Measurements from ENCODE around the gene C2orf92.
"Not testable (repeated sequence)": the region's sequence is repeated elsewhere in the genome, so short reads cannot be mapped to it uniquely, and the experiment has no call there.

C2orf92 gene

DNA sequence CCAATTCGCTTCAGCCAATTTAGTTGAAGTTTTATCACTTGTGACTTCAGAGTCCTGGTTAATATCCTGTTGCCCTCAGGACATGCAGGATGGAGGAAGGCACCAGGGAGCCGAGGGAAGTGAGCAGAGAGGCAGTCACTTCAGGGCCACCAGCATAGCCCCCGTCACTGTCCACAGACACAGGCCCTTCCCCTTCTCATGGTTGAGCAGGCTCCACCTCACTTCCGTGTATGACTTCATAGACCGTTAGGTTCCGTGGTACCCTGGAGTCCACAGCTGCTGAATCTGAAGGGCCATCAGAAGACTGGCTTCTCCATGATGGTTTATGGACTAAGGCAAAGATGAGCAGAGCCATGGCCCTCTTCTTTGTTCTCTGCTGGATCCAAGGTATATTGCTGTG, at the start of gene C2orf92:
TSS of gene C2orf92 (plus strand) at position 266 of the 400 bp plus-strand sequence. CDS start at position 342, 76 bp downstream.
- in situ Hi-C loops (cut with MboI; ENCODE audit: low sequenced_read_pairs): no loop called here

DNA sequence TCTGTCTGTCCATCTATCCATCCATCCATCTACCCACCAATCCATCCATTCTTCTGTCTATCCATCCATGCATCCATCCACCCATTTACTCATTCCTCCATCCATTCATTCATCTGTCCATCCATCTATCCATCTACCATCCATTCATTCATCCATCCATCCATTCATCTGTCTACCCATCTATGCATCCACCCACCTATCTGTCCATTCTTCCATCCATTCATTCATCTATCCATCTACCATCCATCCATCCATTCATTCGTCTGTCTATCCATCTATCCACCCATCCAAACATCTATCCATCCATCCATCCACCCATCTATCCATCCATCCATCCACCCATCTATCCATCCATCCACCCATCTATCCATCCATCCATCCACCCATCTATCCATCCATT, 49.0 kb upstream of the C2orf92 start:
- in situ Hi-C loops (cut with MboI; ENCODE audit: low sequenced_read_pairs): not testable (repeated sequence)

DNA sequence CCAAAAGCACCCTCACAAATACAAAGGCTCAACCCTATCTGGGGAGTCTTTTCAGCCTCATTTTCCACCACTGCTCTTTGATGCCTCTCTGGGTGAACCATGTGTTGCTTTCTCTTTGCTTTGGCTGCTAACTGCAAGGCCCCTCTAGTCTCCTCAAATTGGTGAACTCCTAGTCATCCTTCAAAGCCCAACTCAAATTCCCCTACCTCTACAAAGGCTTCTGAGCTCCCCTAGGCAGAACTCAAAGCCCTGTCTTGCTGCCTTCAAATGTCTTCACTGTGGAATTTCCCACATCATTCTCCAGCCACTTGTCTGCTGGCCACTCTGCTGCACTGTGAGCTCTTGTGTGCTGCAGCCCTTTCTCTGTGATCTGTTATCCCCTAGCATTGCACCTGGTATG, 46.5 kb upstream of the C2orf92 start:
- in situ Hi-C loops (cut with MboI; ENCODE audit: low sequenced_read_pairs): not testable (repeated sequence)

- in situ Hi-C loops (cut with MboI; ENCODE audit: low sequenced_read_pairs): not testable (repeated sequence)
These were observed 44.0 kb upstream of the C2orf92 start for GRCh38 chr2:97625354-97626048.

GRCh38 chr2:97626049-97626430, 43.5 kb upstream of the C2orf92 start:
- in situ Hi-C loops (cut with MboI; ENCODE audit: low sequenced_read_pairs): not testable (repeated sequence)

GRCh38 chr2:97644023-97644717, 25.3 kb upstream of the C2orf92 start:
- in situ Hi-C loops (cut with MboI; ENCODE audit: low sequenced_read_pairs): no loop called here

GRCh38 chr2:97645112-97645694, 24.3 kb upstream of the C2orf92 start:
- in situ Hi-C loops (cut with MboI; ENCODE audit: low sequenced_read_pairs): no loop called here

- in situ Hi-C loops (cut with MboI; ENCODE audit: low sequenced_read_pairs): no loop called here
These were observed 23.6 kb upstream of the C2orf92 start, which contains the start of gene COX5B for GRCh38 chr2:97645695-97646629. COX5B (plus strand) TSS chr2:97646062; CDS start chr2:97646087, 25 bp downstream.

DNA sequence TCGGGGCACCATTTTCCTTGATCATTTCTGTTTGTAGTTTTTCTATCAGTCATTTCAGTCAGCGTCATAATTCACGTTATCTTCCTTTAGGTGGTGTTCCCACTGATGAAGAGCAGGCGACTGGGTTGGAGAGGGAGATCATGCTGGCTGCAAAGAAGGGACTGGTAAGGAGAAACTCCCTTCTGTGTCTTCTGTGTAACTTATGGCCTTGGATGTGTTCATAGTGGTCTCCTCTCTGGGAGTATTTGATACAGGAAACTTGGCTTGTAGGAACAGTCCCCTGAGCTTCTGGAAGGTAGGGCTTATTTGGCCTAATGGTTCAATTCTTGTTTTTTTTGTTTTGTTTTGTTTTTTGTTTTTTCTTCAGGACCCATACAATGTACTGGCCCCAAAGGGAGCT, 22.5 kb upstream of the C2orf92 start:
- in situ Hi-C loops (cut with MboI; ENCODE audit: low sequenced_read_pairs): no loop called here

DNA sequence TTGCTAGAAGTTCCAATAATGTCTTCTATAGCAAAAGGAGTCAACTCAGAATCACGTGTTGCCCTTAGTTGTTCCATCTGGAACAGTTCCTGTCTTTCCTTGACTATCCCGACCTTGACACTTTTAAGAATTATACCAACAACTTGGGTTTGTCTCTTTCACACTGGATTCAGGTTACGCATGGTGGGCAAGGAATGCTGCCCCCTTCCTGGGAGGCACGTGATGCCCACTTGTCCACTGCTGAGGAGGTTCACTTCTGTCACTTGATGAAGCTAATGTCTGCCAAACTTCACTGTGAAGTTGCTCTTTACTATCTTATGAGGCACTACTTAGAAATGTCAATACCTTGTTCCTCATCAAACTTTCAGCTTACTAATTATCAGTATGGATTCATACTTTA, 18.4 kb upstream of the C2orf92 start:
- in situ Hi-C loops (cut with MboI; ENCODE audit: low sequenced_read_pairs): no loop called here

DNA sequence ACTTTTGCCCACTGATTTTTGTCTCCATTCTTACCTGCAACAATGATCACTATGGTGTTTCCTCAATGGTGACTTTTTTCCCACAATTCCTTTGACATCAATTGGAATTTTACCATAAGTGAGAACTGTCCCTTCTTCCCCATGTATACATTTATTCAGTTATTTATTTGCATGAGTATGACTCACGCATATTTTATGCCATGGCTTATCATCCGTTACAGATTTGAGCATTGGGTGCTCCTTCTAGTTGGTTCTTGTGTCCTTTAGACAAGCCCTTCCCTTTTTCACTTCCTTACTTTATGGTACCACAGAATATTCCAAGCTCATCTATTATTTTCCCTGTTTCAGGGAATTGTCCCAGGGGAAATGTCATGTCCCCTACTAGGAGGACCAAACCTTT, 16.0 kb upstream of the C2orf92 start:
- in situ Hi-C loops (cut with MboI; ENCODE audit: low sequenced_read_pairs): no loop called here

DNA sequence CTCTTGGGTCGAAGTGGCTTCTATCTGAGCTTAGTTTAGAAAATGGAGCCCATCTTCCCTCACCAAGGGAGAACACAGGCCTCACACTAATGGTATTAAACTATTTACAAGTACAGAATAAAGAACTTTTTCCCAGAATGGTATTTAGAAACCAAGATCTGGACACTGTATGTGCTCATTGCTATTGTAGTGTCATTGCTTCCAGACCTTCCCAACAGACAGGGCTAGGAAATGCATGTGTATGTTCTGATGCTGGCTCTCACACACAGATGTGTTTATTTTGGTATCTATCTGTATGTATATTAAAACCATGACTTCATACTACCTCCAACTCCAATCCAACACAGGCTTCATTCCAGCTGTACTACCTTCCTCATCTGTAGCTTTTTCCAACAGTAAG, 15.6 kb upstream of the C2orf92 start:
- in situ Hi-C loops (cut with MboI; ENCODE audit: low sequenced_read_pairs): no loop called here

DNA sequence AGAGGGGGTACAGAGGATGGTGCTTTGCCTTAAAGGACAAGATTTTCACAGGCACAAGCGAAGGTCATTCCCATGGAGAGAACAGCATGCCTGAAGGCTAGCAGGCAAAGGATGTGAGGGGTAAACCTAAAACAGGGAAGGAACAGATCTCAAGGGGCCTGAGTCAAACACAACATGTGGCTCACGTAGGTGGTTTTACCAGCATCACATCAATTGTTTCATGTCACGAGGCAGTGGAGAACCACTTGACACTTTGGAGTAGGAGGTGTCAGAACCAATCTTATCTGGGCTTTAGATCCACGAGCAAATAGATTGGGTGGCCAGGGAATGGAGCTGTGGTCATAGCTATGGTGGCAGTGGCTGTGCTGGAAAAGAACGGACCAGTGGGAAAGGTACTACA, 15.2 kb upstream of the C2orf92 start:
- in situ Hi-C loops (cut with MboI; ENCODE audit: low sequenced_read_pairs): no loop called here

DNA sequence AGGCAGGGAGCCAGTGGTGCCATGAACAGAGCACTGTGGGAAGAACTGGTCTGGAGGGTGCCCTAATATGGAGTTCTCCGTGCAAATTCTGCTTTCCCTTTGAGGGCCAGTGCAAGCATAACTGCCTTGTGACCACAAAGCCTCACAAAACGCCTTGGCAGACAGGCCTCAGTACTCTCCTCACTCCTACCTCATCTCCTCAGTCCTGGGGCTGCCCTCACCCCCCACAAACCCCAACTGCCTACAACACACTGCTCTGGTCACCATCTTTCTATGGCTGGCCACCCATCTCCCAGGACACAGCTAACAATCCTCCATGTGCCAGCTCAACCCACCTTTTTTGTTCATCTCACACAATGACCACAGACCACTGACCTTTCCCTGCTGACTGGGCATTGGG, 14.7 kb upstream of the C2orf92 start:
- in situ Hi-C loops (cut with MboI; ENCODE audit: low sequenced_read_pairs): no loop called here

- in situ Hi-C loops (cut with MboI; ENCODE audit: low sequenced_read_pairs): no loop called here
These were observed 13.3 kb upstream of the C2orf92 start for GRCh38 chr2:97656129-97656755.

DNA sequence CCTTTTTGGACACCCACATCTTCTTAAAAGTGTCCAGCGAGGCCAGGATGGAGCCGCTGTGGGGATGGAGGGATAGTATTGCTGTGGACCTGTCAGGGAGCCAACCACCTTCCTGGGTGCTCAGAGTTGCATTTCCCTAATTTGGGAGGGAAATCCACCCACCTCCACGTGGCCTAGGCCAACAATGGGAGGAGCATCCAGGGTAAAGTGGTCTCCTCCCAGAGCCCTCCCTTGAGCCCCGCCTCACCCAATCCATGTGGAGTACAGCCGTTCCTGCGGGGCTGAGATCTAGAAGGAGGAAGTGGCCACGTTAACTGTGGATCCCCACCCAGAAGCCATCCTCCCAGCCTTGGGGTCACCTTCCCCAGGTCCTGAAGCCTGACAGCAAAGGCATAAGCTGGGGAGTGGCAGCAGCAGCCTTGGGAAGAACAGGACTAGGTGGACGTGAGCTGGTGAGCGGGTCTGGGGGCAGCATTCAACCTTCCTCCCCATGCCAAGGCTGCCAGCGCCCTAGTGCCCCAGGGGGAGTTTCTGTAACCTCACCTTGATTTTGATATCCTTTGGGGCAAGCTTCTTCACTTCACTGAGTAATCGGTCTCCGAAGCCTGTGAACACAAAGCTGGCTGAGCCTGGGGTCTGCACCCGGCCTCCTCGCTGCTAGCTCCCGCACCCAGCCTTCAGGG, 12.5 kb upstream of the C2orf92 start:
- in situ Hi-C loops (cut with MboI; ENCODE audit: low sequenced_read_pairs): no loop called here

- in situ Hi-C loops (cut with MboI; ENCODE audit: low sequenced_read_pairs): no loop called here
These were observed 11.4 kb upstream of the C2orf92 start for GRCh38 chr2:97657986-97658690.

- in situ Hi-C loops (cut with MboI; ENCODE audit: low sequenced_read_pairs): no loop called here
These were observed 10.8 kb upstream of the C2orf92 start for GRCh38 chr2:97658691-97659157.

All from hTERT RPE-1 (cell line).